ENCODE results near the gene SUFU. TPM values are rescaled to one million over a fixed set of nuclear protein-coding genes. Genes with fewer than 3 reads are reported as not detected.
A peak's percentile ranks its signal among the peaks of the same experiment; 100 is the strongest.

The SUFU gene
- total and polyA plus RNA-seq, 2 of the 13 experiments (the other 11 are each of a cell fraction or from before 2014, with no cell fraction given) = 2.9 to 5.5 TPM

DNA sequence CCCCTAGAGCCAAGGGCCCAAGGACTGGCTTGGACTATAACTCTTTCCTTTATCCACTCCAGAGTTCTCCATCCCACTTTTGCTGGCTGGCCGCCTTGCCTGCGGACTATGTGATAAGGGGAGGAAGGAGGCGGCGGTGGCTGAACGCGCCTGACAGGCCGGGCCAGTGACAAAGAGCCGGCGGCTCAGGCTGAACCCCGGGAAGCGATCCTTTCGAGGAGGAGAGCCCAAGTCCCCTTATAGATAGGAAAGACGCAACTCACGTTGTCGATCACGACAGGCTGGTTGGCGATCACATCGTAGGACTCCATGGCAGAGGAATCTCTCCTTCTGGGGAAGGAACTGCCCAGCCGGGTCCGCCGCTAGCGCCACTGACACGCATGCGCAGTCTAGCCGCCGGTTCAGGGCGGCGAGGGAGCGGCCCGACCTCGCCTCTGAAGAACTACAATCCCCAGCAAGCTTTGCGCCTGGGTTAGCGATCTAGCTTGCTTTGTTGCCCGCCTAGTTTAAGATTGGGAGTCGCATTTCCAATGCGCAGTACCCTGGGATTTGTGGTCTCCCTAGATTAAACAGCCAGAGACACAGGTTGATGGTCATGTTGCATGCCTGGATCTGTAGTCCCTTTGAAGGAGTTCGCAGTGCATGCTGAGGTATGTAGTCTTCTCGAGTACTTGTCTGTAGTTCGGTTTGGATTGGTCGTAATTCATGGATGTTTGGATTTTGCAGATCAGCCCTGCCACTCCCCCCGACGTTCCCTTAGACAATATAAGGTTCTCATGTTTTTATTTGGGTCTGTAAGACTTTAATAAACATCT is 1.2 kb upstream of the SUFU start, which contains the start of gene ACTR1A (continued):
- TF ChIP-seq, protein P1, sequence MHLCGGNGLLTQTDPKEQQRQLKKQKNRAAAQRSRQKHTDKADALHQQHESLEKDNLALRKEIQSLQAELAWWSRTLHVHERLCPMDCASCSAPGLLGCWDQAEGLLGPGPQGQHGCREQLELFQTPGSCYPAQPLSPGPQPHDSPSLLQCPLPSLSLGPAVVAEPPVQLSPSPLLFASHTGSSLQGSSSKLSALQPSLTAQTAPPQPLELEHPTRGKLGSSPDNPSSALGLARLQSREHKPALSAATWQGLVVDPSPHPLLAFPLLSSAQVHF (CRISPR knock-in tag; IDR thresholded peaks at IDR 0.05) = no peak
- TF ChIP-seq, protein P2, sequence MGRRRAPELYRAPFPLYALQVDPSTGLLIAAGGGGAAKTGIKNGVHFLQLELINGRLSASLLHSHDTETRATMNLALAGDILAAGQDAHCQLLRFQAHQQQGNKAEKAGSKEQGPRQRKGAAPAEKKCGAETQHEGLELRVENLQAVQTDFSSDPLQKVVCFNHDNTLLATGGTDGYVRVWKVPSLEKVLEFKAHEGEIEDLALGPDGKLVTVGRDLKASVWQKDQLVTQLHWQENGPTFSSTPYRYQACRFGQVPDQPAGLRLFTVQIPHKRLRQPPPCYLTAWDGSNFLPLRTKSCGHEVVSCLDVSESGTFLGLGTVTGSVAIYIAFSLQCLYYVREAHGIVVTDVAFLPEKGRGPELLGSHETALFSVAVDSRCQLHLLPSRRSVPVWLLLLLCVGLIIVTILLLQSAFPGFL (CRISPR knock-in tag; IDR thresholded peaks at IDR 0.05) = no peak
- no peak for TF ChIP-seq SYNCRIP (IDR thresholded peaks at IDR 0.05; ENCODE audit: insufficient read depth, low read depth, low read length)
- peak; percentile 61; the same call in 1 of the 2 replicates for TF ChIP-seq CREB1 (IDR thresholded peaks at IDR 0.05)
- peak; percentile 87 for TF ChIP-seq CREB1 (CRISPR knock-in tag; IDR thresholded peaks at IDR 0.05)
- no peak for TF ChIP-seq ZKSCAN5 (CRISPR knock-in tag; IDR thresholded peaks at IDR 0.05)
- TF ChIP-seq, protein P3, sequence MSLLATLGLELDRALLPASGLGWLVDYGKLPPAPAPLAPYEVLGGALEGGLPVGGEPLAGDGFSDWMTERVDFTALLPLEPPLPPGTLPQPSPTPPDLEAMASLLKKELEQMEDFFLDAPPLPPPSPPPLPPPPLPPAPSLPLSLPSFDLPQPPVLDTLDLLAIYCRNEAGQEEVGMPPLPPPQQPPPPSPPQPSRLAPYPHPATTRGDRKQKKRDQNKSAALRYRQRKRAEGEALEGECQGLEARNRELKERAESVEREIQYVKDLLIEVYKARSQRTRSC (CRISPR knock-in tag; IDR thresholded peaks at IDR 0.05; ENCODE audit: low read depth) = no peak
- TF ChIP-seq, protein P4, sequence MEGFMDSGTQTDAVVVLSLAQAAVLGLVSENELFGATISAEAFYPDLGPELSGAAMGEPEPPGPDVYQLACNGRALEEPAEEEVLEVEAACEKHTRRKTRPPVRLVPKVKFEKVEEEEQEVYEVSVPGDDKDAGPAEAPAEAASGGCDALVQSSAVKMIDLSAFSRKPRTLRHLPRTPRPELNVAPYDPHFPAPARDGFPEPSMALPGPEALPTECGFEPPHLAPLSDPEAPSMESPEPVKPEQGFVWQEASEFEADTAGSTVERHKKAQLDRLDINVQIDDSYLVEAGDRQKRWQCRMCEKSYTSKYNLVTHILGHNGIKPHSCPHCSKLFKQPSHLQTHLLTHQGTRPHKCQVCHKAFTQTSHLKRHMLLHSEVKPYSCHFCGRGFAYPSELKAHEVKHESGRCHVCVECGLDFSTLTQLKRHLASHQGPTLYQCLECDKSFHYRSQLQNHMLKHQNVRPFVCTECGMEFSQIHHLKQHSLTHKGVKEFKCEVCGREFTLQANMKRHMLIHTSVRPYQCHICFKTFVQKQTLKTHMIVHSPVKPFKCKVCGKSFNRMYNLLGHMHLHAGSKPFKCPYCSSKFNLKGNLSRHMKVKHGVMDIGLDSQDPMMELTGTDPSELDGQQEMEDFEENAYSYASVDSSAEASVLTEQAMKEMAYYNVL (CRISPR knock-in tag; IDR thresholded peaks at IDR 0.05; ENCODE audit: borderline replicate concordance) = no peak
- TF ChIP-seq, protein P5, sequence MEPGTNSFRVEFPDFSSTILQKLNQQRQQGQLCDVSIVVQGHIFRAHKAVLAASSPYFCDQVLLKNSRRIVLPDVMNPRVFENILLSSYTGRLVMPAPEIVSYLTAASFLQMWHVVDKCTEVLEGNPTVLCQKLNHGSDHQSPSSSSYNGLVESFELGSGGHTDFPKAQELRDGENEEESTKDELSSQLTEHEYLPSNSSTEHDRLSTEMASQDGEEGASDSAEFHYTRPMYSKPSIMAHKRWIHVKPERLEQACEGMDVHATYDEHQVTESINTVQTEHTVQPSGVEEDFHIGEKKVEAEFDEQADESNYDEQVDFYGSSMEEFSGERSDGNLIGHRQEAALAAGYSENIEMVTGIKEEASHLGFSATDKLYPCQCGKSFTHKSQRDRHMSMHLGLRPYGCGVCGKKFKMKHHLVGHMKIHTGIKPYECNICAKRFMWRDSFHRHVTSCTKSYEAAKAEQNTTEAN (CRISPR knock-in tag; conservative IDR thresholded peaks at IDR 0.05) = no peak
- TF ChIP-seq MYC (CRISPR knock-in tag; IDR thresholded peaks at IDR 0.05; ENCODE audit: borderline replicate concordance) = no peak
- TF ChIP-seq, protein P6, sequence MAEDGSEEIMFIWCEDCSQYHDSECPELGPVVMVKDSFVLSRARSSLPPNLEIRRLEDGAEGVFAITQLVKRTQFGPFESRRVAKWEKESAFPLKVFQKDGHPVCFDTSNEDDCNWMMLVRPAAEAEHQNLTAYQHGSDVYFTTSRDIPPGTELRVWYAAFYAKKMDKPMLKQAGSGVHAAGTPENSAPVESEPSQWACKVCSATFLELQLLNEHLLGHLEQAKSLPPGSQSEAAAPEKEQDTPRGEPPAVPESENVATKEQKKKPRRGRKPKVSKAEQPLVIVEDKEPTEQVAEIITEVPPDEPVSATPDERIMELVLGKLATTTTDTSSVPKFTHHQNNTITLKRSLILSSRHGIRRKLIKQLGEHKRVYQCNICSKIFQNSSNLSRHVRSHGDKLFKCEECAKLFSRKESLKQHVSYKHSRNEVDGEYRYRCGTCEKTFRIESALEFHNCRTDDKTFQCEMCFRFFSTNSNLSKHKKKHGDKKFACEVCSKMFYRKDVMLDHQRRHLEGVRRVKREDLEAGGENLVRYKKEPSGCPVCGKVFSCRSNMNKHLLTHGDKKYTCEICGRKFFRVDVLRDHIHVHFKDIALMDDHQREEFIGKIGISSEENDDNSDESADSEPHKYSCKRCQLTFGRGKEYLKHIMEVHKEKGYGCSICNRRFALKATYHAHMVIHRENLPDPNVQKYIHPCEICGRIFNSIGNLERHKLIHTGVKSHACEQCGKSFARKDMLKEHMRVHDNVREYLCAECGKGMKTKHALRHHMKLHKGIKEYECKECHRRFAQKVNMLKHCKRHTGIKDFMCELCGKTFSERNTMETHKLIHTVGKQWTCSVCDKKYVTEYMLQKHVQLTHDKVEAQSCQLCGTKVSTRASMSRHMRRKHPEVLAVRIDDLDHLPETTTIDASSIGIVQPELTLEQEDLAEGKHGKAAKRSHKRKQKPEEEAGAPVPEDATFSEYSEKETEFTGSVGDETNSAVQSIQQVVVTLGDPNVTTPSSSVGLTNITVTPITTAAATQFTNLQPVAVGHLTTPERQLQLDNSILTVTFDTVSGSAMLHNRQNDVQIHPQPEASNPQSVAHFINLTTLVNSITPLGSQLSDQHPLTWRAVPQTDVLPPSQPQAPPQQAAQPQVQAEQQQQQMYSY (CRISPR knock-in tag; IDR thresholded peaks at IDR 0.05) = no peak
- no peak for TF ChIP-seq MYNN (CRISPR knock-in tag; IDR thresholded peaks at IDR 0.05; ENCODE audit: low read depth)
- TF ChIP-seq ZNF24 (IDR thresholded peaks at IDR 0.05) = no peak
- TF ChIP-seq ZNF383 (CRISPR knock-in tag; IDR thresholded peaks at IDR 0.05; ENCODE audit: borderline replicate concordance) = no peak
- TF ChIP-seq, protein P7, sequence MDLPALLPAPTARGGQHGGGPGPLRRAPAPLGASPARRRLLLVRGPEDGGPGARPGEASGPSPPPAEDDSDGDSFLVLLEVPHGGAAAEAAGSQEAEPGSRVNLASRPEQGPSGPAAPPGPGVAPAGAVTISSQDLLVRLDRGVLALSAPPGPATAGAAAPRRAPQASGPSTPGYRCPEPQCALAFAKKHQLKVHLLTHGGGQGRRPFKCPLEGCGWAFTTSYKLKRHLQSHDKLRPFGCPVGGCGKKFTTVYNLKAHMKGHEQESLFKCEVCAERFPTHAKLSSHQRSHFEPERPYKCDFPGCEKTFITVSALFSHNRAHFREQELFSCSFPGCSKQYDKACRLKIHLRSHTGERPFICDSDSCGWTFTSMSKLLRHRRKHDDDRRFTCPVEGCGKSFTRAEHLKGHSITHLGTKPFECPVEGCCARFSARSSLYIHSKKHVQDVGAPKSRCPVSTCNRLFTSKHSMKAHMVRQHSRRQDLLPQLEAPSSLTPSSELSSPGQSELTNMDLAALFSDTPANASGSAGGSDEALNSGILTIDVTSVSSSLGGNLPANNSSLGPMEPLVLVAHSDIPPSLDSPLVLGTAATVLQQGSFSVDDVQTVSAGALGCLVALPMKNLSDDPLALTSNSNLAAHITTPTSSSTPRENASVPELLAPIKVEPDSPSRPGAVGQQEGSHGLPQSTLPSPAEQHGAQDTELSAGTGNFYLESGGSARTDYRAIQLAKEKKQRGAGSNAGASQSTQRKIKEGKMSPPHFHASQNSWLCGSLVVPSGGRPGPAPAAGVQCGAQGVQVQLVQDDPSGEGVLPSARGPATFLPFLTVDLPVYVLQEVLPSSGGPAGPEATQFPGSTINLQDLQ (CRISPR knock-in tag; IDR thresholded peaks at IDR 0.05) = no peak
- no peak for TF ChIP-seq PPARG (CRISPR knock-in tag; conservative IDR thresholded peaks at IDR 0.05)

Measured in HepG2 (cell line).